B cell (primary cell): Measurements from ENCODE around the gene SMC1B. TPM values are rescaled to one million over a fixed set of nuclear protein-coding genes. Genes with fewer than 3 reads are reported as not detected.
"Not testable (repeated sequence)": the region's sequence is repeated elsewhere in the genome, so short reads cannot be mapped to it uniquely, and the experiment has no call there.

ENCODE experiments used
- ATAC-seq: fragments of 200-7000 bp; cut with Tn5 transposase; one replicate; pipeline ENCODE4 v1.10.0; 2021; ENCODE audit warnings: low read depth, mild to moderate bottlenecking, moderate number of reproducible peaks, moderate library complexity
- CTCF ChIA-PET: fragments of 350-600 bp; sonication (Branson Sonifier 250); formaldehyde crosslinking; loops from one replicate; lab custom pipeline; 2021; ENCODE audit warnings: antibody characterized with exemption, inconsistent platforms; lab: Charles Lee
- POLR2A ChIA-PET: fragments of 350-600 bp; sonication (Branson Sonifier 250); formaldehyde crosslinking; loops from one replicate; lab custom pipeline; 2021; ENCODE audit warnings: antibody characterized with exemption; lab: Charles Lee
- DNase-seq: peaks from one replicate; pipeline ENCODE4 v3.0.0; 2013
- H2AFZ ChIP-seq: 2 replicates; pipeline ENCODE4 v1.6.1; 2012; ENCODE audit warnings: mild to moderate bottlenecking, low read depth, low read length; ENCODE audit not compliant: insufficient read depth, poor library complexity, severe bottlenecking
- H3K27ac ChIP-seq, 2 donors: 1 replicate in 1 of 2; 2 replicates in 1 of 2; pipeline ENCODE4 v1.5.1; 2012 to 2013; ENCODE audit warnings: low read length in 2 of 2, mild to moderate bottlenecking in 2 of 2, moderate library complexity in 1 of 2
- H3K27me3 ChIP-seq, 4 experiments: fragments of 200-600 bp in 1 of 4; sonication (generic) in 1 of 4; replicated peaks in 1 of 4; 1 replicate in 2 of 4; 2 replicates in 2 of 4; pipeline versions ENCODE4 v1.6.1 to v1.7.0; 2013 to 2016; ENCODE audit warnings: low read length in 3 of 4, mild to moderate bottlenecking in 2 of 4, mixed read lengths in 1 of 4, moderate library complexity in 1 of 4; ENCODE audit not compliant: insufficient read depth in 4 of 4, control insufficient read depth in 3 of 4; ENCODE audit errors: control extremely low read depth in 1 of 4
- H3K36me3 ChIP-seq, 2 experiments: replicated peaks in 1 of 2; 1 replicate in 1 of 2; 2 replicates in 1 of 2; pipeline versions ENCODE4 v1.6.1 to v1.7.1; 2013; ENCODE audit warnings: low read length in 1 of 2; ENCODE audit not compliant: insufficient read depth in 2 of 2, control insufficient read depth in 1 of 2; ENCODE audit errors: control extremely low read depth in 1 of 2, extremely low read depth in 1 of 2
- H3K4me1 ChIP-seq, 2 donors: fragments of 200-600 bp in 1 of 2; sonication (generic) in 1 of 2; 1 replicate in 1 of 2; 2 replicates in 1 of 2; pipeline versions ENCODE4 v1.5.1 to v1.6.1; 2013 to 2017; ENCODE audit warnings: low read length in 2 of 2; ENCODE audit not compliant: control insufficient read depth in 2 of 2, insufficient read depth in 2 of 2
- H3K4me2 ChIP-seq: replicated peaks from 2 replicates; pipeline ENCODE3; 2012; ENCODE audit warnings: mild to moderate bottlenecking, low read depth, low read length; ENCODE audit not compliant: poor library complexity, severe bottlenecking
- H3K4me3 ChIP-seq, 5 experiments: fragments of 200-600 bp in 1 of 5; sonication (generic) in 1 of 5; 1 replicate in 3 of 5; 2 replicates in 2 of 5; pipeline versions ENCODE4 v1.5.1 to v1.7.0; 2011 to 2016; ENCODE audit warnings: low read length in 4 of 5, mild to moderate bottlenecking in 4 of 5, low read depth in 2 of 5, control low read depth in 1 of 5, moderate library complexity in 1 of 5; ENCODE audit not compliant: insufficient read depth in 1 of 5; ENCODE audit errors: control extremely low read depth in 1 of 5, extremely low read depth in 1 of 5
- H3K79me2 ChIP-seq: fragments of 200-600 bp; sonication (generic); one replicate; pipeline ENCODE4 v1.6.0; 2016; ENCODE audit warnings: low read length; ENCODE audit not compliant: control insufficient read depth, insufficient read depth
- H3K9ac ChIP-seq: fragments of 200-600 bp; sonication (generic); 2 replicates; pipeline ENCODE4 v1.6.1; 2017; ENCODE audit warnings: mild to moderate bottlenecking, low read length, moderate library complexity
- H3K9me3 ChIP-seq, 3 donors: one replicate each; pipeline versions ENCODE4 v1.6.1 to v1.7.1; 2013; ENCODE audit warnings: low read length in 2 of 3; ENCODE audit not compliant: control insufficient read depth in 2 of 3, insufficient read depth in 1 of 3; ENCODE audit errors: control extremely low read depth in 1 of 3
- H4K20me1 ChIP-seq: 2 replicates; pipeline ENCODE4 v1.6.0; 2012; ENCODE audit warnings: mild to moderate bottlenecking, low read length; ENCODE audit not compliant: insufficient read depth, control insufficient read depth, poor library complexity, severe bottlenecking
- H3K27ac Mint-ChIP-seq: one replicate; pipeline ENCODE4 v1.8.0; 2021; ENCODE audit warnings: mixed read lengths
- H3K27me3 Mint-ChIP-seq: one replicate; pipeline ENCODE4 v1.8.0; 2021; ENCODE audit warnings: mixed read lengths
- H3K4me1 Mint-ChIP-seq: one replicate; pipeline ENCODE4 v1.8.0; 2021; ENCODE audit warnings: mixed read lengths
- H3K4me3 Mint-ChIP-seq: one replicate; pipeline ENCODE4 v1.8.0; 2021; ENCODE audit warnings: mixed read lengths
- H3K9me3 Mint-ChIP-seq: one replicate; pipeline ENCODE4 v1.8.0; 2022; ENCODE audit warnings: mixed read lengths; ENCODE audit not compliant: insufficient read depth
- EZH2 ChIP-seq: IDR thresholded peaks from 2 replicates; pipeline ENCODE4 v1.6.1; 2012; ENCODE audit warnings: borderline replicate concordance, low read depth, mild to moderate bottlenecking, moderate library complexity, low read length; ENCODE audit not compliant: insufficient read depth, poor library complexity, severe bottlenecking
- WGBS: methylation state at CpG from one replicate; pipeline ENCODE4 v1.1.5; 2013; ENCODE audit warnings: missing lambda C conversion rate; ENCODE audit not compliant: insufficient coverage; 5-methylcytosine and 5-hydroxymethylcytosine counted together
- intact Hi-C: fragments of 100-400 bp; cut with micrococcal nuclease; formaldehyde crosslinking; loops from one replicate; pipeline ENCODE4 v1.10.0; 2022
- polyA plus RNA-seq: library from polyadenylated mRNA; depleted of rRNA; stranded (reverse); fragments of >200 nt; gene quantifications from 2 replicates; pipeline ENCODE4 v1.2.3, GENCODE V29; 2012
- total RNA-seq, 2 donors: library from RNA; stranded (reverse); fragments of 120-200 nt in 1 of 2; gene quantifications; 1 replicate in 1 of 2; 2 replicates in 1 of 2; pipeline versions ENCODE4 v1.2.3 to v1.2.4, GENCODE V29; 2013 to 2022
- TF ChIP-seq, protein P1 (sequence below): fragments of 200-600 bp; IDR thresholded peaks from one replicate; pipeline ENCODE4 v1.8.0; 2022; ENCODE audit warnings: antibody characterized with exemption, mild to moderate bottlenecking

SMC1B gene
- total and polyA plus RNA-seq, 2 donors (not counting 1 experiment from before 2014, with no cell fraction given), result 0.07 TPM; not detected in 1

DNA sequence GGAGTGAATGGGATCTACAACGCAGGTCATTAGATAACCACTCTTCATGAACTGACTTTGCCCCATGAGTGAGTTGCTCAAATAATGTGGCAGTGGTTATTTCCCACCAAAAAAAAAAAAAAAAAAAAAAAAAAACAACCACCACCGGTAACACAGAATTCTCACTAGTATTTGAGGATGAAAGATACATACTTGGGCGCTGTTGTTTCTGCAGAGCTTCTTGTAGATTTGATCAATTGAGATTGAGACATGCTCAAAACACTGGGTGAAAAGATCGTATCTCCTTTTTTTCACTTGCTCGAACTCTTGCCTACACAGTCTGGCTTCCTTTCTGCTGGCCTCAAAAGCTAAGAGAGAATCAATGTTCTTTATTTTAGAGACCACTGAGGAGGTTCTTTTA lies 59.6 kb downstream of the SMC1B start:
- Mint-ChIP-seq H3K9me3 (no peaks in the 10 kb centered on the region), H3K27ac (no peak overlapping the region), H3K27me3 (no peaks in the 10 kb centered on the region), H3K4me3 (no peak overlapping the region), H3K4me1 (no peaks in the 10 kb centered on the region)
- H3K79me2 ChIP-seq, result no peaks in the 10 kb centered on the region
- H3K4me1 ChIP-seq, result no peaks in the 10 kb centered on the region
- H3K4me2 ChIP-seq, result no peak overlapping the region
- H3K27me3 ChIP-seq, result no peaks in the 10 kb centered on the region
- ChIA-PET POLR2A (no interaction called here), CTCF (no interaction called here)
- H3K4me3 ChIP-seq, result no peak overlapping the region
- no peak overlapping the region for H2AFZ ChIP-seq
- DNase-seq (no peak), ATAC-seq (no peak)
- peaks cover 0 to 3% of the 10 kb centered on the region in 2 experiments for H3K36me3 ChIP-seq
- H3K27ac ChIP-seq, result no peak overlapping the region
- no peak for TF ChIP-seq EZH2
- TF ChIP-seq, protein P1, sequence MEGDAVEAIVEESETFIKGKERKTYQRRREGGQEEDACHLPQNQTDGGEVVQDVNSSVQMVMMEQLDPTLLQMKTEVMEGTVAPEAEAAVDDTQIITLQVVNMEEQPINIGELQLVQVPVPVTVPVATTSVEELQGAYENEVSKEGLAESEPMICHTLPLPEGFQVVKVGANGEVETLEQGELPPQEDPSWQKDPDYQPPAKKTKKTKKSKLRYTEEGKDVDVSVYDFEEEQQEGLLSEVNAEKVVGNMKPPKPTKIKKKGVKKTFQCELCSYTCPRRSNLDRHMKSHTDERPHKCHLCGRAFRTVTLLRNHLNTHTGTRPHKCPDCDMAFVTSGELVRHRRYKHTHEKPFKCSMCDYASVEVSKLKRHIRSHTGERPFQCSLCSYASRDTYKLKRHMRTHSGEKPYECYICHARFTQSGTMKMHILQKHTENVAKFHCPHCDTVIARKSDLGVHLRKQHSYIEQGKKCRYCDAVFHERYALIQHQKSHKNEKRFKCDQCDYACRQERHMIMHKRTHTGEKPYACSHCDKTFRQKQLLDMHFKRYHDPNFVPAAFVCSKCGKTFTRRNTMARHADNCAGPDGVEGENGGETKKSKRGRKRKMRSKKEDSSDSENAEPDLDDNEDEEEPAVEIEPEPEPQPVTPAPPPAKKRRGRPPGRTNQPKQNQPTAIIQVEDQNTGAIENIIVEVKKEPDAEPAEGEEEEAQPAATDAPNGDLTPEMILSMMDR, result no peak
- no peaks in the 10 kb centered on the region for H4K20me1 ChIP-seq
- no peaks in the 10 kb centered on the region for H3K9me3 ChIP-seq
- intact Hi-C loops, result no loop called here
- no peak overlapping the region for H3K9ac ChIP-seq
- 100% methylated on average over 1 of the region's 5 CpGs for WGBS

DNA sequence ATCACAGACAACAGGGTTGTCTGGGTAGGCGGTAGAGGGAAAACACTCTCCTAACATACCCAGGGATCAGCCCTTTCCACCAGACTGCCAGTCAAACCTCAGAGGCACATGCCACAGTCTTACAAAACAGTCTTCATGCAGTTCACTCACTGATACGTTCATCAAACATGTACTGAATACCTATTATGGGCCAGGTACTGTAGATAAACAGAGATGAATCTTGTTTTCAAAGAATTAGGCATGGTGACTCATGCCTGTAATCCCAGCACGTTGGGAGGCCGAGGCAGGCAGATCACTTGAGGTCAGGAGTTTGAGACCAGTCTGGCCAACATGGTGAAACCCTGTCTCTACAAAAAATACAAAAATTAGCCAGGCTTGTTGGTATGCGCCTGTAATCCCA lies 60.6 kb downstream of the SMC1B start:
- WGBS, result 100% methylated on average over 2 of the region's 5 CpGs
- POLR2A ChIA-PET, ATAC-seq: not testable (repeated sequence)

More for the DNA sequence above, 60.6 kb downstream of the SMC1B start:
- CTCF ChIA-PET, H3K27ac Mint-ChIP-seq, H3K27me3 ChIP-seq, H3K4me1 Mint-ChIP-seq, H3K4me3 Mint-ChIP-seq, H3K79me2 ChIP-seq, intact Hi-C loops, H3K9me3 Mint-ChIP-seq, H2AFZ ChIP-seq, H3K4me3 ChIP-seq, H3K27ac ChIP-seq, H4K20me1 ChIP-seq, H3K4me2 ChIP-seq, H3K36me3 ChIP-seq, H3K27me3 Mint-ChIP-seq, DNase-seq, H3K9ac ChIP-seq, H3K4me1 ChIP-seq, H3K9me3 ChIP-seq: not testable (repeated sequence)
